GM19043 (cell line): ENCODE data around the gene CALN1.
"Not testable (repeated sequence)": the region's sequence is repeated elsewhere in the genome, so short reads cannot be mapped to it uniquely, and the experiment has no call there.

ENCODE experiments used
- ATAC-seq: cut with Tn5 transposase; IDR thresholded peaks from one replicate; pipeline ENCODE4 v1.9.1; 2021; ENCODE audit warnings: low read depth; ENCODE audit not compliant: unreplicated experiment

Gene CALN1

GRCh38 chr7:72412121-72412618, at the start of gene CALN1:
Gene CALN1, minus strand, starts transcription at chr7:72412338.
- ATAC-seq = not testable (repeated sequence)

GRCh38 chr7:72453471-72453870, 41.3 kb upstream of the CALN1 start:
- no peak for ATAC-seq

GRCh38 chr7:72447465-72448204, 35.5 kb upstream of the CALN1 start:
- no peak for ATAC-seq

GRCh38 chr7:72446591-72447462, 34.7 kb upstream of the CALN1 start:
- ATAC-seq = no peak

- no peak for ATAC-seq
Measured at GRCh38 chr7:72446131-72446530, 34.0 kb upstream of the CALN1 start.

GRCh38 chr7:72445580-72445979, 33.4 kb upstream of the CALN1 start:
- ATAC-seq = no peak

- no peak for ATAC-seq
Measured at GRCh38 chr7:72445075-72445474, 32.9 kb upstream of the CALN1 start.

GRCh38 chr7:72444026-72444776, 32.1 kb upstream of the CALN1 start:
- peak; percentile 47 for ATAC-seq

- ATAC-seq = no peak
Measured at GRCh38 chr7:72441791-72442190, 29.7 kb upstream of the CALN1 start.

GRCh38 chr7:72438491-72438890, 26.4 kb upstream of the CALN1 start:
- ATAC-seq = no peak

GRCh38 chr7:72437610-72438009, 25.5 kb upstream of the CALN1 start:
- no peak for ATAC-seq

- ATAC-seq = no peak
Measured at GRCh38 chr7:72437061-72437585, 25.0 kb upstream of the CALN1 start.

- no peak for ATAC-seq
Measured at GRCh38 chr7:72435925-72436480, 23.9 kb upstream of the CALN1 start.

GRCh38 chr7:72435366-72435765, 23.2 kb upstream of the CALN1 start:
- ATAC-seq = no peak

- no peak for ATAC-seq
Measured at GRCh38 chr7:72430531-72430930, 18.4 kb upstream of the CALN1 start.

GRCh38 chr7:72429316-72429715, 17.2 kb upstream of the CALN1 start:
- ATAC-seq = no peak

- ATAC-seq = no peak
Measured at GRCh38 chr7:72416846-72417245, 4.7 kb upstream of the CALN1 start.

GRCh38 chr7:72415586-72415985, 3.4 kb upstream of the CALN1 start:
- no peak for ATAC-seq

GRCh38 chr7:72413886-72414285, 1.7 kb upstream of the CALN1 start:
- no peak for ATAC-seq

GRCh38 chr7:72413290-72413689, 1.2 kb upstream of the CALN1 start:
- no peak for ATAC-seq
